HUES6 (cell line): ENCODE results near the gene CIAO3.

ENCODE experiments used
- H3K27ac ChIP-seq: 2 replicates; pipeline ENCODE4 v1.7.0; 2013; ENCODE audit warnings: low read depth, mild to moderate bottlenecking, low read length, inconsistent platforms
- H3K27me3 ChIP-seq: 2 replicates; pipeline ENCODE4 v1.6.1; 2013; ENCODE audit warnings: low read length; ENCODE audit not compliant: control insufficient read depth, insufficient read depth
- H3K36me3 ChIP-seq: 2 replicates; pipeline ENCODE4 v1.6.1; 2013; ENCODE audit warnings: low read length; ENCODE audit not compliant: control insufficient read depth, insufficient read depth
- H3K4me1 ChIP-seq: 2 replicates; pipeline ENCODE4 v1.6.1; 2013; ENCODE audit warnings: low read length; ENCODE audit not compliant: control insufficient read depth, insufficient read depth
- H3K4me3 ChIP-seq: 2 replicates; pipeline ENCODE4 v1.5.1; 2013; ENCODE audit warnings: low read depth, low read length
- H3K9ac ChIP-seq: one replicate; pipeline ENCODE4 v1.6.1; 2013; ENCODE audit warnings: mild to moderate bottlenecking, low read length
- H3K9me3 ChIP-seq: 2 replicates; pipeline ENCODE4 v1.6.1; 2013; ENCODE audit warnings: low read depth, low read length; ENCODE audit not compliant: control insufficient read depth, insufficient read depth

Gene CIAO3

DNA sequence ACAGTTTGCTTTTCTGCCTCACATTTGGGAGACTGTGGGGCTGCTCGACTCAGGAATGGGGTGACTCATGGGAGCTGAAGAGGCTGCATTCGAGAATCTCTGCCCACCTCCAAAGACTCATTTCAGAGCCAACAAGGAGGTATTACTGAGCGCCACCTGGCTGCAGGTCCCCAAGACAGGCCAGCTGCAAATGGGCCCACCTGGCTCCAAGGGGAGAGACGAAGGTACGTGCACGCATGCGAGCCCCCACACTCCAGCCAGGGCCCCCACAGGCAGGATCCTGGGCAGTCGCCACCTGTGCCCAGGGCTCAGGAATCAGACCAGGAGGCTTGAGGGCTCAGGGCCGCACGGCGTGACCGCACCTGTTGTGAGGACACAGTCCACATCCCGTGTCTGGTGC, 7.9 kb downstream of the CIAO3 start:
- Histone ChIP-seq H3K27me3 (no peaks in the 10 kb centered on the region), H3K9ac (no peak overlapping the region), H3K4me3 (no peak overlapping the region), H3K4me1 (peaks cover 9% of the 10 kb centered on the region), H3K27ac (no peak overlapping the region), H3K9me3 (no peaks in the 10 kb centered on the region), H3K36me3 (peaks cover 52% of the 10 kb centered on the region)

GRCh38 chr16:732332-732731, 8.5 kb downstream of the CIAO3 start:
- H3K4me3 ChIP-seq, result no peak overlapping the region
- peaks cover 5% of the 10 kb centered on the region; the same call in 1 of the 2 replicates for H3K27me3 ChIP-seq
- no peak overlapping the region for H3K27ac ChIP-seq
- no peak overlapping the region for H3K9ac ChIP-seq
- H3K36me3 ChIP-seq, result peaks cover 50% of the 10 kb centered on the region
- H3K9me3 ChIP-seq, result no peaks in the 10 kb centered on the region
- H3K4me1 ChIP-seq, result peaks cover 3% of the 10 kb centered on the region; the same call in 1 of the 2 replicates

GRCh38 chr16:730666-731509, 9.9 kb downstream of the CIAO3 start:
- no peak overlapping the region for H3K9ac ChIP-seq
- no peak overlapping the region for H3K4me3 ChIP-seq
- peaks cover 38% of the 10 kb centered on the region for H3K36me3 ChIP-seq
- H3K9me3 ChIP-seq, result no peaks in the 10 kb centered on the region
- H3K27ac ChIP-seq, result no peak overlapping the region
- H3K27me3 ChIP-seq, result peaks cover 14% of the 10 kb centered on the region
- H3K4me1 ChIP-seq, result peaks cover 3% of the 10 kb centered on the region; the same call in 1 of the 2 replicates

GRCh38 chr16:729768-730665, 10.8 kb downstream of the CIAO3 start:
- Histone ChIP-seq H3K4me3 (no peak overlapping the region), H3K9ac (no peak overlapping the region), H3K36me3 (peaks cover 29% of the 10 kb centered on the region), H3K4me1 (peaks cover 3% of the 10 kb centered on the region; the same call in 1 of the 2 replicates), H3K27ac (no peak overlapping the region), H3K9me3 (no peaks in the 10 kb centered on the region), H3K27me3 (peaks cover 19% of the 10 kb centered on the region)

DNA sequence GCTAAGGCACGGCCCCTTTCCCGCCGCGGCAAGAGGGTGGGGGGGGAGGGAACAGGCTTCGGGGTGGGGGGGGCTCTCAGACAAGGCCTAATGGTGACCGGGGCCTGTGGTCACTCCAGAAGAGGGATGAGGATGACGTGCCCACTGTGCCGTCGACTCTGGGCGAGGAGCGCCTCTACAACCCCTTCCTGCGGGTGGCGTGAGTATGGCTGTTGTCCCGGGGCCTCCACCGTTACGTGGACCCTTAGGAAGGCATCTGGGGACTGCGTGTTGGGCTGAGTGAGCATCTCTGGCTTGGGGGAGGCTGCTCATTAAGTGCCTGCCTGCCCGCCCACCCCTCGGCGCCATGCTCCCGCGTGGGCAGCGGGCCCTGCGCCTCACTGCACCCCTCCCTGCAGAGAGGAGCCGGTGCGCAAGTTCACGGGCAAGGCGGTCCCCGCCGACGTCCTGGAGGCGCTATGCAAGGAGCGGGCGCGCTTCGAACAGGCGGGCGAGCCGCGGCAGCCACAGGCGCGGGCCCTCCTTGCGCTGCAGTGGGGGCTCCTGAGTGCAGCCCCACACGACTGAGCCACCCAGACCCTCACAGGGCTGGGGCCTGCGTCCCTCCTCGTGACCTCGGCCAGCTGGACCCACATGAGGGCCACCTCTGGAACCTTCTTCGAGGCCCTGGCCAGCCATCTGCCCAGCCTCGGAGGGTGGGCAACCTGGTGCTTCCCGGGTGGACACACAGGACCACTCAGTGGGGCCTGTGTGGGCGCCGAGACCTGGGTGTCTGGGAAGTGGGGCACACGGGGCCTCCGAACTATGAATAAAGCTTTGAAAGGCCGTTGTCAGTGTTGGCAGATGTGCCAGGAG, 11.7 kb downstream of the CIAO3 start:
- Histone ChIP-seq H3K9me3 (no peaks in the 10 kb centered on the region), H3K4me1 (peaks cover 3% of the 10 kb centered on the region; the same call in 1 of the 2 replicates), H3K27me3 (peaks cover 19% of the 10 kb centered on the region), H3K36me3 (peaks cover 21% of the 10 kb centered on the region), H3K4me3 (peak overlapping the region; percentile 71), H3K9ac (no peak overlapping the region), H3K27ac (no peak overlapping the region)

- Histone ChIP-seq H3K9me3 (no peaks in the 10 kb centered on the region), H3K27ac (no peak overlapping the region), H3K36me3 (peaks cover 15% of the 10 kb centered on the region), H3K9ac (peak overlapping the region; percentile 69), H3K27me3 (peaks cover 19% of the 10 kb centered on the region), H3K4me1 (peaks cover 3% of the 10 kb centered on the region; the same call in 1 of the 2 replicates), H3K4me3 (peak overlapping the region; percentile 71)
These were observed 12.5 kb downstream of the CIAO3 start for GRCh38 chr16:728131-728889.

GRCh38 chr16:727291-727977, 13.4 kb downstream of the CIAO3 start:
- Histone ChIP-seq H3K9me3 (no peaks in the 10 kb centered on the region), H3K36me3 (peaks cover 17% of the 10 kb centered on the region), H3K27ac (no peak overlapping the region), H3K9ac (peak overlapping the region; percentile 60), H3K27me3 (peaks cover 19% of the 10 kb centered on the region), H3K4me3 (peak overlapping the region; percentile 71), H3K4me1 (peaks cover 3% of the 10 kb centered on the region; the same call in 1 of the 2 replicates)

DNA sequence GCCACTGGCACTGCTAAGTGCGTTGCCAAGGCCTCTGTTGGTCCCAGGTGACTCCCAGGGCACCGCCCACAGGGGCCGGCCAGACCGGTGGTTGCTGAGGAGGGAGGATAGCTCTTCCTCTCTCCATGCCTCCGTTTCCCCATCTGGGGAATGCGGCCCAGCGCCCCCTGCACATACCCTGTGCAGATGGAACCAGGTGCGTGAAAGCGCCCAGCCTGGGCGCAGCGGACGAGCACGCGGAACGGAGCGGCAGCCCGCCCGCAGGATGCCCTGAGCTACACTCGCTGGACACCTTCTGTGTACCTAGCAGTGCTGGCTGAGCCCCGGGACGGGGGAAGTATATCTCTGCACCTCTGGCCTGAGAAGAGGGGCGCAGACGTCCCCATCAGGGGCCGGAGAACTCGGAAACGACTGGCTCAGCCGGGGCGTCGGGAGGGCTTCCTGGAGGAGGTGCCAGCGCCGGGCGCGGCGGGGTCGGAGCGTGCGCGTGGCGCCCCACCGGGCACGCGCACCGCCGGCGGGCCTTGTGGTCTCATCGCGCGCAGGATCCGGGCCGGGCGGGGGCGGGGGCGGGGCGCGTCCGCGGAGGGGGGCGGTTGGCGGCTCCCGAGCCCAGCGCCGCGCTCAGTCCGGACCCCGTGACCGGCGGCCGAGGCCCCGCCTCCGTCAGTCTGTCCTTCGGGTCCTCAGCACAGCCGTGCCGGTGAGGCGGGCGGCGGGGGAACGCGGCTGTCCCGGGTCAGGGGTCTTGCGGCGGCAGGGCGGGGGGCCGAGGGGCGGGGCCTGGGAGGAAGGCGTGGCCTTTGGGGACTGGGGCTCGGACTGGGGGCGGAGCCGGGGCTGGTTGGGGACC, 14.1 kb downstream of the CIAO3 start, which contains the start of the genes CCDC78 and HAGHL:
CCDC78 (minus strand) TSS at position 6 of the 853 bp plus-strand sequence. CDS start 76 bp downstream, outside the sequence.
HAGHL (plus strand) TSS at position 669 of the 853 bp plus-strand sequence. CDS start 404 bp downstream, outside the sequence.
- Histone ChIP-seq H3K27me3 (peaks cover 19% of the 10 kb centered on the region), H3K9ac (peak within 1 kb of the TSS; percentile 60), H3K27ac (no peak within 1 kb of the TSS), H3K36me3 (peaks cover 17% of the 10 kb centered on the region), H3K9me3 (no peaks in the 10 kb centered on the region), H3K4me1 (peaks cover 3% of the 10 kb centered on the region; the same call in 1 of the 2 replicates), H3K4me3 (peak within 1 kb of the TSS; percentile 71)

DNA sequence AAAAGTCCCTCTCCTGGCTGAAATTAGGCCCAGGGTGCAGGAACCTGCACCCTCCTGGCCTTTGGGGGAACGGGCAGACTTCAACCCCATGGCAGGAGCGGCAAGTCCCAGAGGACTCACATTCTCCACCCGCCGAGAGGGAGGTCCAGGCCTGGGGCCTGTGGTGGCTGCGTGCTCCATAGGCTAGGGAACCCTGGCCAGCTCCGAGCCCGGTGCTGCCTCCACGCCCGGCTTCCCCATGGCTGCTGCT, 14.7 kb downstream of the CIAO3 start:
- Histone ChIP-seq H3K27me3 (peaks cover 19% of the 10 kb centered on the region), H3K9ac (peak overlapping the region; percentile 5), H3K36me3 (peaks cover 16% of the 10 kb centered on the region), H3K4me3 (peak overlapping the region; percentile 58), H3K27ac (no peak overlapping the region), H3K9me3 (no peaks in the 10 kb centered on the region), H3K4me1 (peaks cover 3% of the 10 kb centered on the region; the same call in 1 of the 2 replicates)
